BE2C (cell line): ENCODE measurements around the gene FARP1.

ENCODE experiments used
- DNase-seq: peaks from one replicate; pipeline ENCODE4 v3.0.0-alpha.2; 2020
- H3K27me3 ChIP-seq: fragments of 250-450 bp; sonication (Bioruptor Pico); 2 replicates; pipeline ENCODE4 v1.5.1; 2020; ENCODE audit warnings: mild to moderate bottlenecking
- H3K36me3 ChIP-seq: fragments of 250-450 bp; sonication (Bioruptor Pico); 2 replicates; pipeline ENCODE4 v1.5.1; 2020; ENCODE audit warnings: mild to moderate bottlenecking
- H3K4me1 ChIP-seq: fragments of 250-450 bp; sonication (Bioruptor Pico); 2 replicates; pipeline ENCODE4 v1.5.1; 2020
- H3K4me3 ChIP-seq: 2 replicates; pipeline ENCODE4 v1.5.1; 2011; ENCODE audit warnings: low read depth, low read length
- H3K9me3 ChIP-seq: fragments of 250-450 bp; sonication (Bioruptor Pico); 2 replicates; pipeline ENCODE4 v1.5.1; 2020
- CTCF ChIP-seq: IDR thresholded peaks from 2 replicates; pipeline ENCODE4 v1.5.1; 2012; ENCODE audit warnings: mild to moderate bottlenecking, low read depth, low read length

Gene FARP1

GRCh38 chr13:98416408-98416807 lies 273.5 kb downstream of the FARP1 start:
- no peak for TF ChIP-seq CTCF
- DNase-seq: no peak
- H3K9me3 ChIP-seq: no peaks in the 10 kb centered on the region
- peaks cover 29% of the 10 kb centered on the region for H3K36me3 ChIP-seq
- H3K4me3 ChIP-seq: no peak overlapping the region
- no peaks in the 10 kb centered on the region for H3K4me1 ChIP-seq
- no peaks in the 10 kb centered on the region for H3K27me3 ChIP-seq

GRCh38 chr13:98419786-98420553 lies 277.1 kb downstream of the FARP1 start:
- no peaks in the 10 kb centered on the region for H3K4me1 ChIP-seq
- DNase-seq: no peak
- H3K9me3 ChIP-seq: no peaks in the 10 kb centered on the region
- no peak overlapping the region for H3K4me3 ChIP-seq
- no peaks in the 10 kb centered on the region for H3K27me3 ChIP-seq
- TF ChIP-seq CTCF: no peak
- peaks cover 12% of the 10 kb centered on the region for H3K36me3 ChIP-seq

- H3K9me3 ChIP-seq: no peaks in the 10 kb centered on the region
- no peaks in the 10 kb centered on the region for H3K4me1 ChIP-seq
- peaks cover 15% of the 10 kb centered on the region for H3K36me3 ChIP-seq
- H3K4me3 ChIP-seq: no peak overlapping the region
- H3K27me3 ChIP-seq: no peaks in the 10 kb centered on the region
- TF ChIP-seq CTCF: no peak
- DNase-seq: no peak
These were observed 277.8 kb downstream of the FARP1 start for GRCh38 chr13:98420554-98421175.

GRCh38 chr13:98422046-98422445 lies 279.2 kb downstream of the FARP1 start:
- Histone ChIP-seq H3K4me1 (no peaks in the 10 kb centered on the region), H3K36me3 (peaks cover 19% of the 10 kb centered on the region)
- TF ChIP-seq CTCF: no peak

GRCh38 chr13:98423417-98423816 lies 280.5 kb downstream of the FARP1 start:
- no peak for TF ChIP-seq CTCF
- no peaks in the 10 kb centered on the region for H3K27me3 ChIP-seq
- H3K9me3 ChIP-seq: no peaks in the 10 kb centered on the region
- no peak for DNase-seq
- H3K4me1 ChIP-seq: no peaks in the 10 kb centered on the region
- H3K4me3 ChIP-seq: no peak overlapping the region
- peaks cover 18% of the 10 kb centered on the region for H3K36me3 ChIP-seq

More at GRCh38 chr13:98422046-98422445, 279.2 kb downstream of the FARP1 start:
- no peaks in the 10 kb centered on the region for H3K27me3 ChIP-seq
- DNase-seq: no peak
- no peaks in the 10 kb centered on the region for H3K9me3 ChIP-seq
- no peak overlapping the region for H3K4me3 ChIP-seq
